ENCODE measurements around the gene MKNK2. TPM values are rescaled to one million over a fixed set of nuclear protein-coding genes. Genes with fewer than 3 reads are reported as not detected.

MKNK2 gene
- total and polyA plus RNA-seq, 2 of the 13 experiments (the other 11 are each of a cell fraction or from before 2014, with no cell fraction given), result 44.9 to 112 TPM

DNA sequence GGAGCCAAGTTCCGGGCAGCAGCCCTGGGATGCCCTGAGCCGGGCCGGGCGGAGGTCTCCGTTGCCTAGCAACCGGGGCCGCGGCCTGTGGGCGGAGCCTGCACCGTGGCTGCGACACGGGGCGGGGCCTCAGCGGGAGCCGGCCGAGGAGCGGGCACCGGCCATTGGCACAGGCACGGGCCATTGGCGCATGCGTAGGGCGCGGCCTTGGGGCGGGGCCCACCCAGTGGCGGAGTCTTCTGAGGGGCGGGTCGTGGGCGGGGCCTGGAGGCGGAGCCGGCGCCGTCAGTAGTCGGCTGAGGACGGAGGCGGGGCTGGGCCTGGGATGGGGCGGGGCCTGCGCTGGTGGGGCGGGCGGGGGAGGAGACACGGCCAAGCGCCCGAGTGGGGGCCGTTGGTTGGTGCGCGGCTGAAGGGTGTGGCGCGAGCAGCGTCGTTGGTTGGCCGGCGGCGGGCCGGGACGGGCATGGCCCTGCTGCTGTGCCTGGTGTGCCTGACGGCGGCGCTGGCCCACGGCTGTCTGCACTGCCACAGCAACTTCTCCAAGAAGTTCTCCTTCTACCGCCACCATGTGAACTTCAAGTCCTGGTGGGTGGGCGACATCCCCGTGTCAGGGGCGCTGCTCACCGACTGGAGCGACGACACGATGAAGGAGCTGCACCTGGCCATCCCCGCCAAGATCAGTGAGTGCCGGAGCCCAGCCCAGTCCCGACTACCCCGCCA lies 45.6 kb upstream of the MKNK2 start, which contains the start of gene IZUMO4 (continued):
- TF ChIP-seq, protein P1, sequence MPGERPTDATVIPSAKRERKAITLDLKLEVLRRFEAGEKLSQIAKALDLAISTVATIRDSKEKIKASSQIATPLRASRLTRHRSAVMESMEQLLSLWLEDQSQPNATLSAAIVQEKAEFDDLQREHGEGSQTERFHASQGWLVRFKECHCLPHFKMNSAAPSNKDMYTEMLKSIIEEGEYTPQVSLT (CRISPR knock-in tag; IDR thresholded peaks at IDR 0.05; ENCODE audit: borderline replicate concordance, low read depth), result no peak
- no peak for TF ChIP-seq ZNF614 (CRISPR knock-in tag; IDR thresholded peaks at IDR 0.05; ENCODE audit: borderline replicate concordance)
- TF ChIP-seq SRY (CRISPR knock-in tag; IDR thresholded peaks at IDR 0.05), result 0 out of 2 replicates have a peak, but pooled peaks have one; percentile 36
- TF ChIP-seq MEIS2 (CRISPR knock-in tag; IDR thresholded peaks at IDR 0.05), result 0 out of 2 replicates have a peak, but pooled peaks have one; percentile 36
- TF ChIP-seq CSRNP1 (CRISPR knock-in tag; IDR thresholded peaks at IDR 0.05), result peak; percentile 14; the same call in 1 of the 2 replicates
- TF ChIP-seq IRF2 (CRISPR knock-in tag; IDR thresholded peaks at IDR 0.05), result 0 out of 2 replicates have a peak, but pooled peaks have one; percentile 2
- TF ChIP-seq RFXAP (CRISPR knock-in tag; IDR thresholded peaks at IDR 0.05; ENCODE audit: borderline replicate concordance), result peak; percentile 24; the same call in 1 of the 2 replicates
- no peak for TF ChIP-seq PLSCR1 (CRISPR knock-in tag; IDR thresholded peaks at IDR 0.05; ENCODE audit: borderline replicate concordance)
- TF ChIP-seq, protein P2, sequence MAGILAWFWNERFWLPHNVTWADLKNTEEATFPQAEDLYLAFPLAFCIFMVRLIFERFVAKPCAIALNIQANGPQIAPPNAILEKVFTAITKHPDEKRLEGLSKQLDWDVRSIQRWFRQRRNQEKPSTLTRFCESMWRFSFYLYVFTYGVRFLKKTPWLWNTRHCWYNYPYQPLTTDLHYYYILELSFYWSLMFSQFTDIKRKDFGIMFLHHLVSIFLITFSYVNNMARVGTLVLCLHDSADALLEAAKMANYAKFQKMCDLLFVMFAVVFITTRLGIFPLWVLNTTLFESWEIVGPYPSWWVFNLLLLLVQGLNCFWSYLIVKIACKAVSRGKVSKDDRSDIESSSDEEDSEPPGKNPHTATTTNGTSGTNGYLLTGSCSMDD (CRISPR knock-in tag; IDR thresholded peaks at IDR 0.05), result no peak
- TF ChIP-seq MAZ (IDR thresholded peaks at IDR 0.05; ENCODE audit: borderline replicate concordance, low read depth, low read length), result peak; percentile 28
- TF ChIP-seq MAZ (CRISPR knock-in tag; IDR thresholded peaks at IDR 0.05; ENCODE audit: low read depth), result no peak; the same call in none of the 2 replicates
- TF ChIP-seq PHF21A (CRISPR knock-in tag; IDR thresholded peaks at IDR 0.05), result 0 out of 2 replicates have a peak, but pooled peaks have one; percentile 42
- 0 out of 2 replicates have a peak, but pooled peaks have one; percentile 1 for TF ChIP-seq JUN (CRISPR knock-in tag; IDR thresholded peaks at IDR 0.05)
- 0 out of 2 replicates have a peak, but pooled peaks have one; percentile 13 for TF ChIP-seq ARNT2 (CRISPR knock-in tag; IDR thresholded peaks at IDR 0.05; ENCODE audit: low read depth)
- 0 out of 2 replicates have a peak, but pooled peaks have one; percentile 12 for TF ChIP-seq ZNF329 (CRISPR knock-in tag; IDR thresholded peaks at IDR 0.05; ENCODE audit: low read depth)
- TF ChIP-seq RBFOX2 (IDR thresholded peaks at IDR 0.05; ENCODE audit: low read depth, low read length), result peak; percentile 63
- TF ChIP-seq EHMT2 (IDR thresholded peaks at IDR 0.05; ENCODE audit: borderline replicate concordance, low read depth, low read length), result no peak
- TF ChIP-seq, protein P3, sequence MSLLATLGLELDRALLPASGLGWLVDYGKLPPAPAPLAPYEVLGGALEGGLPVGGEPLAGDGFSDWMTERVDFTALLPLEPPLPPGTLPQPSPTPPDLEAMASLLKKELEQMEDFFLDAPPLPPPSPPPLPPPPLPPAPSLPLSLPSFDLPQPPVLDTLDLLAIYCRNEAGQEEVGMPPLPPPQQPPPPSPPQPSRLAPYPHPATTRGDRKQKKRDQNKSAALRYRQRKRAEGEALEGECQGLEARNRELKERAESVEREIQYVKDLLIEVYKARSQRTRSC (CRISPR knock-in tag; IDR thresholded peaks at IDR 0.05; ENCODE audit: low read depth), result no peak
- peak; percentile 66; the same call in 1 of the 2 replicates for TF ChIP-seq SP4 (CRISPR knock-in tag; IDR thresholded peaks at IDR 0.05)
- no peak for TF ChIP-seq CEBPB (IDR thresholded peaks at IDR 0.05; ENCODE audit: borderline replicate concordance, low read depth, low read length)
- 0 out of 2 replicates have a peak, but pooled peaks have one; percentile 13 for TF ChIP-seq THAP9 (CRISPR knock-in tag; IDR thresholded peaks at IDR 0.05; ENCODE audit: borderline replicate concordance)

Measured in HepG2 (cell line).